Endothelial cell of umbilical vein (primary cell): ENCODE data around the gene KIFC3.

Experiments
- CTCF ChIP-seq, 2 donors: IDR thresholded peaks; 1 replicate in 1 of 2; 2 replicates in 1 of 2; pipeline ENCODE4 v1.5.1; 2011; ENCODE audit warnings: low read length in 2 of 2, mild to moderate bottlenecking in 2 of 2, moderate library complexity in 2 of 2, control low read depth in 1 of 2, inconsistent platforms in 1 of 2, low read depth in 1 of 2; ENCODE audit not compliant: insufficient read depth in 1 of 2; ENCODE audit errors: extremely low read depth in 1 of 2
- FOS ChIP-seq: IDR thresholded peaks from 2 replicates; pipeline ENCODE4 v1.6.1; 2011; ENCODE audit warnings: mild to moderate bottlenecking, low read length, moderate library complexity, borderline replicate concordance; ENCODE audit not compliant: insufficient read depth
- GATA2 ChIP-seq: IDR thresholded peaks from 2 replicates; pipeline ENCODE4 v1.7.0; 2011; ENCODE audit warnings: low read depth, mild to moderate bottlenecking, moderate library complexity, mixed read lengths, low read length; ENCODE audit not compliant: insufficient read length, insufficient read depth
- POLR2A ChIP-seq: IDR thresholded peaks from 2 replicates; pipeline ENCODE4 v1.6.1; 2012; ENCODE audit warnings: low read depth, mild to moderate bottlenecking, control low read depth, low read length

DNA sequence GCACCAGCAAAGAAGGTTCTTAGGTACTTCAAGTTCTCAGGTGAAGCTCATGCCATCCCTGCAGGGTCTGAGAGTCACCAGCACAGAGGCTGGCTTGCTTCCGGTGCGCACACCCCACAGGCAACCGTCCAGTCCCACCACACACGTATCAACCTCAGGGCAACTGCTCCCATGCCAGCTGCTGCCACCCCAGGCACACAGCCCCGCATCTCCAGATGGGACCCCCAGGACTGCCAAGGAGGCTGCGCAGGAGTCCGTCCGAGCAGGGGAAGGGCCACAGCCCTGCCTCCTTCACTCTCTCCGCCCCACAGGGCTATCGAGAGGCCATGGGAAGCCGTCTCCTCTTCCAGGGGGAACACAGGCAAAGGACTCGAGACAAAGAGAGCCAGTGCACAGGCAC lies 13.3 kb downstream of the KIFC3 start:
- TF ChIP-seq POLR2A: no peak
- TF ChIP-seq CTCF (IDR thresholded peaks at IDR 0.05; ENCODE audit: extremely low read depth in 1 of 2, insufficient read depth in 1 of 2, low read depth in 1 of 2, low read length in 2 of 2): no peak
- no peak for TF ChIP-seq FOS
- no peak for TF ChIP-seq GATA2
